Fibroblast of pulmonary artery (primary cell): Measurements from ENCODE around the gene ASS1.

Source experiments
- DNase-seq: peaks from one replicate; pipeline ENCODE4 v3.0.0-alpha.2; 2010; ENCODE audit warnings: low read depth
- H3K4me3 ChIP-seq: replicated peaks from 2 replicates; pipeline ENCODE4 v1.5.1; 2011; ENCODE audit warnings: low read depth, mild to moderate bottlenecking, control low read depth, low read length, moderate library complexity
- TF ChIP-seq, protein P1 (sequence below): IDR thresholded peaks from 2 replicates; pipeline ENCODE4 v1.5.1; 2011; ENCODE audit warnings: mild to moderate bottlenecking, control low read depth, low read length, inconsistent platforms; ENCODE audit errors: missing control alignments

The ASS1 gene

DNA sequence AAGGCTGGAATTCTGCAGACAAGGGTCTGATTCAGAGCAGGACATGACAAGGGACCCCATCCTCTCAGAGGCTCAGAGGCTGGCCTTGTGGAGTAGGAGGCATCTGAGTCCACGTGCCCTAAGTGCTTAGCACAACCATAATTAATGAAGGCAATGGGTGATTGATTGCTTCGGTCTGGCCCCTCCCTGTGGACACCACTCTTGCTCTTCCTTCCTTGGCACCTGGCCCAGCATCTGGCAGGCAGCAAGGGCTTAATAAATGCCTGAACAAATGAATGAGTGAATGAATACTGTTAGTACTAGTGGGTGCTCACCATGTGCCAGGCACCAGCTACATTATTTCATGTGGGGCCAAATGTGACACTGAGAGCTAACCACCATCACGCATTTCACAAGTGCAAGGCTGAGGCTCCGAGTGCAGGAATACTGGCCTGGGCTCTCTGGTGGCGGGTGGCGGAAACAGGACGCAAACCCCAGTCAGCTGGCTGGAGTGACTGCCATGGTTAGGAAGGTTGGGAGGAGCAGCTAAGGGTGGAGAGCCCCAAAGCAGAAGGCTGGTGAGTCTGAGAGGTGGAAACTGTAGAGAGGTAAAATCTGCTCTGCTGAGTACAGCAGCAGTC, 53.6 kb downstream of the ASS1 start:
- DNase-seq: no peak
- no peak overlapping the region for H3K4me3 ChIP-seq
- TF ChIP-seq, protein P1, sequence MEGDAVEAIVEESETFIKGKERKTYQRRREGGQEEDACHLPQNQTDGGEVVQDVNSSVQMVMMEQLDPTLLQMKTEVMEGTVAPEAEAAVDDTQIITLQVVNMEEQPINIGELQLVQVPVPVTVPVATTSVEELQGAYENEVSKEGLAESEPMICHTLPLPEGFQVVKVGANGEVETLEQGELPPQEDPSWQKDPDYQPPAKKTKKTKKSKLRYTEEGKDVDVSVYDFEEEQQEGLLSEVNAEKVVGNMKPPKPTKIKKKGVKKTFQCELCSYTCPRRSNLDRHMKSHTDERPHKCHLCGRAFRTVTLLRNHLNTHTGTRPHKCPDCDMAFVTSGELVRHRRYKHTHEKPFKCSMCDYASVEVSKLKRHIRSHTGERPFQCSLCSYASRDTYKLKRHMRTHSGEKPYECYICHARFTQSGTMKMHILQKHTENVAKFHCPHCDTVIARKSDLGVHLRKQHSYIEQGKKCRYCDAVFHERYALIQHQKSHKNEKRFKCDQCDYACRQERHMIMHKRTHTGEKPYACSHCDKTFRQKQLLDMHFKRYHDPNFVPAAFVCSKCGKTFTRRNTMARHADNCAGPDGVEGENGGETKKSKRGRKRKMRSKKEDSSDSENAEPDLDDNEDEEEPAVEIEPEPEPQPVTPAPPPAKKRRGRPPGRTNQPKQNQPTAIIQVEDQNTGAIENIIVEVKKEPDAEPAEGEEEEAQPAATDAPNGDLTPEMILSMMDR: no peak

DNA sequence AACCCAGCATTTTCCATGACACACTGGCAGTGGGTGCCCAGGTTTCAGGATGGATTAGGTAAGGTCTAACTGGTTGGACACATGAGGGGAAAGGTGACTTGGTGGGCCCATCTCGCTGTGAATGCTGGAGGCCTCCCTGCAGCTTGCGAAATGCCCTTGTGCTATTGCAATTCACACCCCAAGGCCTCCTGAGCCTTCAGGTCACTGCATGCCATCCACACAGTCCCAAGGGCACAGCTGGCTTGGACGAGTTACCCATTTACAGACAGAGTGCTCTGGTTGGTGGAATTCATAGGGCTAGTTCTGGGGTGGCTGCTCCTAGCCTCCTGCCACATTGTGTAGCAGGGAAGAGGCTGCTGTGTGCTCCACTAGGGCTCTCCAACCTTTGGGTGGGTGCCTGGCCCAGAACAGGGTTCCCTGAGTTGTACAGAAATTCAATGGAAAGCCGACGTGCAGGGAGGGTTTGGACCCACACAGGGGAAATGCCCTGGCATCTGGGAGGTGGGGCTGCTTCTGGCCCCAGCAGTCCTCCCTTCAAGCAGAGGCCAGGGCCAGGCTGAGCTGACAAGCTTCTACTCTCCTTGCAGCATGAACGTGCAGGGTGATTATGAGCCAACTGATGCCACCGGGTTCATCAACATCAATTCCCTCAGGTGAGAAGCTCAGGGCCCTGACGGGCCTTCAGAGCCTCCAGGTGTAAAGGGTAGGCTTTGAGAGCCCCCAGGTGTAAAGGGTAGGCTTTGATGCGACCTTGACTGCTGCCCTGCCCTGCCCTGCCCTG, 54.3 kb downstream of the ASS1 start:
- H3K4me3 ChIP-seq: no peak overlapping the region
- TF ChIP-seq, protein P1: no peak
- no peak for DNase-seq

DNA sequence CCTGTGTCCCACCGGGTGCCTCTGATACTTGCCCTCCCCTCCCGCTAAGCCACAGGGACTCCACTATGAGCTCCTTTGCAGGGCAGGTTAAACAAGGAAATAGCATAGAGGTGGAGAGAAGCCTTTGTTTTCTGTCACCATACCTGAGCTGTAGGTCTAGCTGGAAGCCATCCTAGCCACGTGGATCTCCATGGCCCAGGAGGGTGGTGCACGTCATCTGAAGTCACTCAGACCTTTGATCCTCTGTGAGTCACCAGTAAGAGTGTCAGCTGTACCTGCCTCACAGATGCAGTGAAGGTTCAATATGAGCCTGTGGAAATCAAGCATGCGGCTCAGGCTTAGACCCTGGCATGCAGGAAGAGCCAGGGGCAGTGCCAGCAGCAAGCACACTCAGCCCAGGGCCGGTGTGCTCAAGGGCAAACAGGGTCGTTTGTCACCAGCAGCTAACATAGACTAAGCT, 55.1 kb downstream of the ASS1 start:
- no peak for DNase-seq
- H3K4me3 ChIP-seq: no peak overlapping the region
- TF ChIP-seq, protein P1: no peak

DNA sequence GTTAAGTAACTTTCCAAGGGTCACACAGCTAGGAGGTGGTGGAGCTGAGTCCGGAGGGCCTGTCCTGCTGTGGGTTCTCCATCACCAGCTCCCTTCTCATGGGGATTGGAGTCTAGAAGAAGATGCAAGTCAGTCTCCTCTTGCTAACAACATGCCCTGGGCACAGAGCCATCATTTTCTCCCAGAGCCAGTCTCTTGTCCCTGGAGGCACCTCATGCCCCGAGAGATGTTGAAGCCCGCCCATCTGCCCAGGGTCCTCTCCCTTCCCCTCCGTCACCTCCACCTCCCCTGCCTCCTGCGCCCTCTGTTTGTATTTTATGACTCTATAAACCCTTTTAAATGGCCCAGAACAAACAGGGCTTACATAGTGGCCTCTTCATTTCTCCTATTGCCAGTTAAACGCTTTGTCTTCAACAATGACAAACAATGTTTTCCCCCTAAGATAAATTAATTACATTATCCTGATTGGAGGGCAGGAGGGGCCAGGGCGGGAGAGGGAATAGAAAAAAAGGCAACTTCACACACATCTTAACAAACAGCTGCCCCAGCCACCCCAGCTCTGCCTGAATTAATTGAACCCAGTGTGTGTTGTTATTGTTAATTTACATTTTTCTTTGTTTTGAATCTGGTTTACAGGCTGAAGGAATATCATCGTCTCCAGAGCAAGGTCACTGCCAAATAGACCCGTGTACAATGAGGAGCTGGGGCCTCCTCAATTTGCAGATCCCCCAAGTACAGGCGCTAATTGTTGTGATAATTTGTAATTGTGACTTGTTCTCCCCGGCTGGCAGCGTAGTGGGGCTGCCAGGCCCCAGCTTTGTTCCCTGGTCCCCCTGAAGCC, 55.8 kb downstream of the ASS1 start:
- no peak for DNase-seq
- TF ChIP-seq, protein P1: no peak
- no peak overlapping the region for H3K4me3 ChIP-seq

DNA sequence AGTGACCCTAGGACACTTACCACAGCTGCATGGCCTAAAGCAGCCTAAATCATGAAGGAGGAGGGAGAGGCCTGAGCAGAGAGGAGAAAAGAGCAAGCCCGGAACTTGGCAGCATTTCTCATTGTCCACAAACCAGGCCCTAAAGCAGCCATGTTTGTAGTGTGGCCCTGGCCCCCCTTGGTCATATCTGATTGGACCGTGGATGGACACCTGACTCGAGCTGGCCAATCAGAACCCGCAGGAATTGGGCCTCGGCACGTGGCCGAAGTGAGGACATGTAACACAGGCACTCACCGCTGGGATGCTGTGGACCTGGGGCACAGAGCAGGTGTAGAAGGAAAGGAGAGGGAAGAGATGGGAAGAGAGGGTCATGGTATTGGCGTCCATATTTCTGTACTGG, 56.9 kb downstream of the ASS1 start:
- no peak overlapping the region for H3K4me3 ChIP-seq
- TF ChIP-seq, protein P1: no peak
- no peak for DNase-seq

DNA sequence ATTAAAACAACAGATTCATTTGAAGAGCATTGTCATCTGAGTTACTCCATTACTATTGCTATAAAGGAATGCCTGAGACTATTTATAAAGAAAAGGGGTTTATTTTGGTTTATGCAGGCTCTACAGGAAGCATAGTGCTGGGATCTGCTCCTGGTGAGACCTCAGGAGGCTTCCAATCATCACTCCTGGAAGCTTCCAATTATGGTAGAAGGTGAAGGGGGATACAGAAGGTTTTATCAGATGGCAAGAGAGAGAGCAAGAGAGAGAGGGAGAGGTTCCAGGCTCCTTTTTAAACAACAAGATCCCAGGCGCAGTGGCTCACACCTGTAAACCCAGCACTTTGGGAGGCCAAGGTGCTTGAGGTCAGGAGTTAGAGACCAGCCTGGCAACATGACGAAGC, 63.5 kb downstream of the ASS1 start:
- no peak overlapping the region for H3K4me3 ChIP-seq
- DNase-seq: no peak
- TF ChIP-seq, protein P1: no peak
